Sciatic nerve (tissue), 2 donors: Measurements from ENCODE around the gene PKLR. TPM values are rescaled to one million over a fixed set of nuclear protein-coding genes. Genes with fewer than 3 reads are reported as not detected.
A peak's percentile ranks its signal among the peaks of the same experiment; 100 is the strongest.
"Not testable (repeated sequence)": the region's sequence is repeated elsewhere in the genome, so short reads cannot be mapped to it uniquely, and the experiment has no call there.

Source experiments
- ATAC-seq: fragments of 200-7000 bp; cut with Tn5 transposase; one replicate; pipeline ENCODE4 v1.9.1; 2020; ENCODE audit warnings: mild to moderate bottlenecking, moderate library complexity
- DNase-seq: peaks from one replicate; pipeline ENCODE4 v3.0.0-alpha.2; 2020; ENCODE audit warnings: low spot score
- intact Hi-C: fragments of 100-400 bp; cut with DNase I; formaldehyde crosslinking; loops from one replicate; pipeline ENCODE4 v1.14.2; 2022
- total RNA-seq: library from RNA; stranded (reverse); fragmentation: NEBNext Ultra II Directional; extraction: Animal tissue kit (Norgen Biotek cat#: 25700); gene quantifications from one replicate; pipeline ENCODE4 v1.2.1, GENCODE V29; 2021
- donor health status: DM: no; HTN: no; CAD: no.
- donor health status: DM: no; HTN: no; CAD: no.

Gene PKLR
- total RNA-seq = not detected

GRCh38 chr1:155301342-155301841 lies at the start of gene PKLR:
PKLR (minus strand) TSS chr1:155301438; CDS start chr1:155301395, 43 bp downstream.
- DNase-seq (no peak), ATAC-seq (no peak)
- intact Hi-C loops = no loop called here

- intact Hi-C loops = no loop called here
- ATAC-seq (no peak), DNase-seq (no peak)
Observed at GRCh38 chr1:155342842-155343241, 41.6 kb upstream of the PKLR start.

GRCh38 chr1:155339515-155340097 lies 38.4 kb upstream of the PKLR start:
- ATAC-seq = no peak
- intact Hi-C loops = no loop called here
- no peak for DNase-seq

GRCh38 chr1:155334962-155335361 lies 33.7 kb upstream of the PKLR start:
- intact Hi-C loops = no loop called here
- DNase-seq (no peak), ATAC-seq (no peak)

GRCh38 chr1:155329980-155330598 lies 28.9 kb upstream of the PKLR start:
- no peak for ATAC-seq
- no peak for DNase-seq
- intact Hi-C loops = no loop called here

GRCh38 chr1:155328856-155329255 lies 27.6 kb upstream of the PKLR start:
- ATAC-seq, intact Hi-C loops, DNase-seq: not testable (repeated sequence)

- no peak for ATAC-seq
- intact Hi-C loops = loop anchor here (1.0 kb wide), 1 partner anchor 37 kb away; no protein-coding TSS in a partner anchor
- no peak for DNase-seq
Observed at GRCh38 chr1:155327981-155328380, 26.7 kb upstream of the PKLR start.

GRCh38 chr1:155326631-155327037 lies 25.4 kb upstream of the PKLR start:
- intact Hi-C loops = loop anchor here (1.0 kb wide), 1 partner anchor 39 kb away; no protein-coding TSS in a partner anchor
- no peak for ATAC-seq
- DNase-seq = no peak

GRCh38 chr1:155326020-155326526 lies 24.8 kb upstream of the PKLR start:
- intact Hi-C loops = no loop called here
- DNase-seq (no peak), ATAC-seq (no peak)

GRCh38 chr1:155325603-155325893 lies 24.3 kb upstream of the PKLR start:
- intact Hi-C loops = no loop called here
- DNase-seq = no peak
- no peak for ATAC-seq

GRCh38 chr1:155324717-155325602 lies 23.7 kb upstream of the PKLR start:
- ATAC-seq = no peak
- intact Hi-C loops = loop anchor here (5.0 kb wide), 1 partner anchor 53 kb away; the partner anchor contains the start of gene CLK2
- peak; percentile 79 for DNase-seq

GRCh38 chr1:155324037-155324716 lies 22.9 kb upstream of the PKLR start:
- intact Hi-C loops = loop anchor here (5.0 kb wide), 1 partner anchor 52 kb away; the partner anchor contains the start of gene CLK2
- DNase-seq (peak; percentile 98), ATAC-seq (peak; percentile 90)

- DNase-seq = peak; percentile 95
- intact Hi-C loops = loop anchor here (5.0 kb wide), 1 partner anchor 51 kb away; the partner anchor contains the start of gene CLK2
- peak; percentile 80 for ATAC-seq
Observed at GRCh38 chr1:155323729-155324036, 22.4 kb upstream of the PKLR start.

GRCh38 chr1:155322953-155323728 lies 21.9 kb upstream of the PKLR start:
- ATAC-seq (peak; percentile 52), DNase-seq (peak; percentile 94)
- intact Hi-C loops = loop anchor here (5.0 kb wide), 1 partner anchor 51 kb away; the partner anchor contains the start of gene CLK2

GRCh38 chr1:155322571-155322952 lies 21.3 kb upstream of the PKLR start:
- DNase-seq (peak; percentile 71), ATAC-seq (no peak)
- intact Hi-C loops = loop anchor here (5.0 kb wide), 1 partner anchor 50 kb away; the partner anchor contains the start of gene CLK2

- intact Hi-C loops = loop anchor here (5.0 kb wide), 1 partner anchor 50 kb away; the partner anchor contains the start of gene CLK2
- ATAC-seq (no peak), DNase-seq (peak; percentile 60)
Observed at GRCh38 chr1:155321639-155322503, 20.6 kb upstream of the PKLR start.
